GM18498 (cell line): ENCODE measurements around the gene HOMEZ.
A peak's percentile ranks its signal among the peaks of the same experiment; 100 is the strongest.
"Not testable (repeated sequence)": the region's sequence is repeated elsewhere in the genome, so short reads cannot be mapped to it uniquely, and the experiment has no call there.

Experiments used
- ATAC-seq: cut with Tn5 transposase; IDR thresholded peaks from one replicate; pipeline ENCODE4 v1.9.1; 2021; ENCODE audit warnings: mild to moderate bottlenecking, moderate library complexity; ENCODE audit not compliant: unreplicated experiment

HOMEZ gene

GRCh38 chr14:23286020-23286901, at the start of gene HOMEZ:
TSS of gene HOMEZ (minus strand) at chr14:23286132. CDS start at chr14:23285952, 180 bp downstream.
- ATAC-seq: peak; percentile 98

DNA sequence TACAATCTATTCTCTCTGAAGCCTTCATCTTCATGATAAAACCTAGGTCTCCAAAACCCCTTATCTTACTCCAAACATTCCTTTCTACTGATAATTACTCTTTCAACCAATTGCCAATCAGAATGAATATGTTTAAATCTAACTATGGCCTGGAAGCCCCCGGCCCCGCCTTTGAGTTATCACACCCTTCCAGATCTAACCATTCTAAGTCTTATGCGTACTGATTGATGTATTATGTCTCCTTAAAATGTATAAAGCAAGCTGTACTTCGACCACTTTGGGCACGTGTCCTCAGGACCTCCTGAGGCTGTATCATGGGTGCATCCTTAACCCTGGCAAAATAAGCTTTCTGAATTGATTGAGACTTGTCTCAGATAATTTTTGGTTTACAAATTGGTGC, 49.7 kb upstream of the HOMEZ start:
- no peak for ATAC-seq

- ATAC-seq: no peak
Measured at GRCh38 chr14:23327947-23328744, 42.2 kb upstream of the HOMEZ start.

DNA sequence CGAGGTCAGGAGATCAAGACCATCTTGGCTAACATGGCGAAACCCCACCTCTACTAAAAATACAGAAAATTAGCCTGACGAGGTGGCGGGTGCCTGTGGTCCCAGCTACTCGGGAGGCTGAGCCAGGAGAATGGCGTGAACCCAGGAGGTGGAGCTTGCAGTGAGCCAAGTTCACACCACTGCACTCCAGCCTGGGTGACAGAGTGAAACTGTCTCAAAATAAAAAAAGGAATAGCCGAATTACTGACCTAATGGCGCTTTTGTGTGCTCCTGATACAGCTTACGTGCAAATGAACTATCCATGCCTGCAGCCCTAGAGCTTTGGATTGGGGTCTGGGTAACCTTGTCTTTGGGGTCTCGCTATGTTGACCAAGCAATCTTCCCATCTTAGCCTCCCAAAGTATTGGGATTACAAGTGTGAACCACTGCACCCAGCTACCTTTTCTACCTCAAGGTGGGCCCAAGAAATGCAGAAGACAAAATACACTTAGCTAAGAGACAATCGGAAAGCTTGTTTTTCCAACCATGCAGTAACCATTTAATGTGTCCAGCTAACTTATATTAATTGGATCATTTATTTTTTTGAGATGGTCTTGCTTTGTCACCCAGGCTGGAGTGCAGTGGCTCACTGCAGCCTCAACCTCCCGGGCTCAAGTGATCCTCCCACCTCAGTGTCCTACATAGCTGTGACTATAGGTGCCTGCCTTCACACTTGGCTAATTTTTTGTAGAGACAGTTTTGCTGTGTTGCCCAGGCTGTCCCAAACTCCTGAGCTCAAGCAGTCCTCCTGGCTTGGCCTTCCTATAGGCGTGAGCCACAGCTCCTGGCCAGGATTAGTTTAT, 40.8 kb upstream of the HOMEZ start:
- no peak for ATAC-seq

- not testable (repeated sequence) for ATAC-seq
Measured at GRCh38 chr14:23325746-23326145, 39.8 kb upstream of the HOMEZ start.

DNA sequence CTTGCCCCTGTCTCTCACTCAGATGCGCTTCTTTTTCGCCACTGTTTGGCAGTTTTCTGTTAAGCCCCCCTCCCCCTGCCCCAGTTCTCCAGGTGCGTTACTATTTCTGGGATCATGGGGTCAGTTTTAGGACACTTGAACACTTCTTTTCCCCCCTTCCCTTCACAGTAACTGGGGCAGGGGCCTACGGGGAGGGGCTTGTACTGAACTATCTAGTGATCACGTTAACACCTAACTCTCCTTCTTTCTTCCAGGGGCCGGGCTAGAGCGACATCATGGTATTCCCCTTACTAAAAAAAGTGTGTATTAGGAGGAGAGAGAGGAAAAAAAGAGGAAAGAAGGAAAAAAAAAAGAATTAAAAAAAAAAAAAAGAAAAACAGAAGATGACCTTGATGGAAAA, 39.1 kb upstream of the HOMEZ start:
- ATAC-seq: no peak

- no peak for ATAC-seq
Measured at GRCh38 chr14:23324455-23324846, 38.5 kb upstream of the HOMEZ start.

GRCh38 chr14:23323838-23324454, 38.0 kb upstream of the HOMEZ start:
- ATAC-seq: no peak

DNA sequence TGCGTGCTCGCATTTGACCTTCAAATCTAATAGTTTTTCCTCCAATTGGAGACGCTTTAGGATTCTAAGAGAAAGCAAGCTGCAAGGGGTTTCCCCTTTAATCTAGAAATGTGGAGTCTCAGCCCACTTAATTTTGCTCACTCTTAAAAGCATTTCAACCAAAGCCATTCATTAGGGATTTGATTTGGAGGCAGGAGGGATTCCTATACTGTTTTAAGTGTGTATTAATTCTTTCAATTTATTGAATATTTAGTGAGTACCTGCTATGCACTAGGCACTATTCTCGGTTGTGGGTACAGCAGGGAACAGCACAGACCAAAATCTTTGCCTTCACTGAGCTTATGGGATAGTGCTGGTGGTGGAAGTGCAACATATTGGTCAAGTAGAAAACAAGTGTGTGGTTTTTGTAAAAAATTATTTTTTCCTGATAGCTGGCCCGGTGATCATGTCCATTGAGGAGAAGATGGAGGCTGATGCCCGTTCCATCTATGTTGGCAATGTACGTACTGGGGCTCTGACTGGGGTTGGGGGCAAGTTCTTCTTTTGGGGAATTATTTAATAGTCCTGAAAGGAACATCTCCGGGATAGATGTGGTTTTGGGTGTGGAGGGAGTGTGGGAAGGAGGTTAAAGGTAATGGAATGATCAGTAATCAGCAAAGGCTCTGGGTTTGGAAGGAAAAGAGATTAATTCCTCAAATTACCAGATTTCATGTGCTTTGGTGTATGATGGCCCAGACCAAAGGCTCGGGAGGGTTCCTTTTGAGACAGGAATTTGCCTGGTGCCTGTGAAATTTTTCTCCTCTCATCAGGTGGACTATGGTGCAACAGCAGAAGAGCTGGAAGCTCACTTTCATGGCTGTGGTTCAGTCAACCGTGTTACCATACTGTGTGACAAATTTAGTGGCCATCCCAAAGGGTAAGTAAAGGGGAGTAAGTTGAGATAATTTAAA, 36.9 kb upstream of the HOMEZ start:
- no peak for ATAC-seq

- peak; percentile 15 for ATAC-seq
Measured at GRCh38 chr14:23321572-23322547, 35.9 kb upstream of the HOMEZ start.

DNA sequence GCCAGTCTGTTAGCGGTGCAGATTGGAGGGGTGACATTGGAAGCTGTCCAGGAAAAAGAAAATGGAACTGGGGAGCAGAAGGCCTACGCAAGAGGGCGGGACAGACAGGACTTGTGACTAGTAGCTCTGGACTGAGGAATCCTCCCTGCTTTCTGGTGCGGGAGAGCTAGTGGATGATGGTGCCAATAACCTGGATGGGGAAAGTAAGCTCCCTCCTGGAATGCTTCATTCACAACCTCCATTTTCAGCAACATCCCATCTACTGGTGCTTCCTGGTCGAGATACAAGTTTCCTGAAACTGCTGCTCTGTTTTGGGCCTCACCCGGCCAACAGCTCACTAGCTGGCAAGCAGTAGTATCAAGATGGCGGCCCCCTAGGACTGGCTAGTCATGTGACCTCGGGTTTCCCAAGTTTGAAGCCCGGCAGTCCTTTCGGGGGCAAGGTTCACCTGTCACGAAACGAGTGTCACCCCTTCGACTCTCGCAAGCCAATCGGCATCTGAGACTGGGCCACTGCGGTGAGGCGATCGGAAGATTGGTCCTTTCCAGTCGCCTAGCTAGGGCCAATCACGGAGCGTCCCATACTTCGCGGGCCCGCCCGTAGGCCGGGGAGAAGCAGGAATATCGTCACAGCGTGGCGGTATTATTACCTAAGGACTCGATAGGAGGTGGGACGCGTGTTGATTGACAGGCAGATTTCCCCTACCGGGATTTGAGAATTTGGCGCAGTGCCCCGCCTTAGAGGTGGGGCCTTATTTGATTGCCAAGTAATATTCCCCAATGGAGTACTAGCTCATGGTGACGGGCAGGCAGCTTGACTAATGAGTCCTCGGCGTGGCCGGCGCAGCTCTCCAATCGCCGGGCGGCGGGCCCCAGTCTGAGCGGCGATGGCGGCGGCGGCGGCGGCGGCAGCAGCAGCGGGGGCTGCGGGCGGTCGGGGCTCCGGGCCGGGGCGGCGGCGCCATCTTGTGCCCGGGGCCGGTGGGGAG, 34.9 kb upstream of the HOMEZ start, which contains the start of gene PABPN1:
TSS of gene PABPN1 (plus strand) at position 874 of the 988 bp plus-strand sequence. CDS start at position 887, 13 bp downstream.
- ATAC-seq: peak; percentile 91

DNA sequence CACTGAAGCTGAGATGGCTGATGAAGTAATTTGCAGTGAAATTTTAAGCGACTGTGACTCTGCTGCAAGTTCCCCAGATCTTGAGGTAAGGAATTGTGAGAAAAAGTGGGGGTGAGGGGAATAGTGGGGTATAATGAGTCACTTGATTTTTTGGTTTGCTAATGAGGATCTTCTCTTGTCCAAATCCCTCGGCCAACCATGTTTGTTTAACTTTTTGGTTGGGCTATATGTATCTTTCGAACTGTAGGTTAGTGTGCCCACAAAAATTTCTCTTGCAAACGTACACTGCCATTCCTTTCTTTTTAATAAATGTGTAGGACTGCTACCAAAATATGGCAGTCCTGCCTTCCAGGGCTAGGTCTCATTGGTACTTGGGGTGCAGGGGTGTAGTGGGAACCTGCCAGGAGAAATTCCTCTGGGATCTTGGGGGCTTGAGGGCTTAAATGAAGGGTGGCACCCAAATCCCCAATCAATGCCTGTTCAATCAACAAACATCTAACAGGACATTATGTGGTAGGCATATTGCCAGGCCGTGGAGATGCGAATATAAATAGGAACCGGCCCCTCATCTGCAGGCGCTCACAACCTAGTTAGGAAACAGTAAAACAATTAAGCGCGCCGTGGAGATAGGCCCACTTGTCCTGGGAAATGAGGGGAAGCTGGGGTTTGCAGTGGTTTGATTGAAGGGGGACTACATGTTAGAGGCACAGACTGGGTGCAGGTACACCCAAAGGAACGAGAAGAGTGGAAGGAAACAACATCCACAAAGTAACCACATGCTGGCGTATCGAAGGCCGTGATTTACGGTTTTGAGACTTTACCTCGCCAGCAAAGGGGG, 34.0 kb upstream of the HOMEZ start:
- ATAC-seq: no peak

DNA sequence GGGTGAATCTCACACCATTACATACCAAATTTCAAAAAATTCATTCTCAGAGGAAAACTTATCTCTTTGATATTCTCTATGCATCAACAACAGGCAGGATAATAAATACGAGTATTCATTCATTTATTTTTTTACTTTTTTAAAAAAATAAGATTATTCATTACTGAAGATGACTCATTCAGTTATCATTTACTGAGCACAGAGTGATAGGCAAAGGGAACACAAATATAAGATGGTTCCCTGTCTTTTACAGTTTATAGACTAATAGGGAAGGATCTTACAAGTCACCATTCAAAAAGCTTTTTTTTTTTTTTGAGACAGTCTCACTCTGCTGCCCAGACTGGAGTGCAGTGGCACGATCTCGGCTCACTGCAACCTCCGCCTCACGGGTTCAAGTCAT, 30.4 kb upstream of the HOMEZ start:
- no peak for ATAC-seq

DNA sequence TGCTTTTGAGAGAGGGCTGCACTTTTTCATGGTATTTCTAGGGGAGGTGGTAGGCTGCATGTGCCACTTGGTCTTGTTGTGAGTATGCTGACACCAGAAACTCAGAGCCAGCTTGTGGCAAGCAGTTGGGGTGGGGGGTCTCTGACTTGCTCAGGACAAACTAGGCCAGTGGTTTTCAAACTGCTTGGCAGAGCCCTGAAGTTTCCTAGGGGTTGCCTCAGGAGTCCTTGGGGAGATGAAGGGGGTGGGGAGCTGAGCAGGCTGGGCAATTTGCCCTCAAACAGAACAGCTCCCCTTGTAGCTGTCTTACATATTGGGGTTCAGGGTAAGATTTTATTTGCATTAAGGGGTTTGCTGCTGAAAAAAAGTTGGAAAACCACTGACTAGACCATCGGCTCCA, 24.6 kb upstream of the HOMEZ start:
- ATAC-seq: no peak

GRCh38 chr14:23308721-23309445, 23.0 kb upstream of the HOMEZ start:
- ATAC-seq: no peak
